A549 (cell line): ENCODE data around the gene IPPK. TPM values are rescaled to one million over a fixed set of nuclear protein-coding genes. Genes with fewer than 3 reads are reported as not detected.

Experiments used
- ATAC-seq, 2 experiments: fragments of 200-7000 bp in 1 of 2; fragments of >200 bp in 1 of 2; cut with Nextera tagmentation in 1 of 2; cut with Tn5 transposase in 1 of 2; 3 replicates each; pipeline versions ENCODE4 v1.8.0 to v1.9.1; 2018 to 2020; ENCODE audit warnings: mild to moderate bottlenecking in 1 of 2, moderate library complexity in 1 of 2
- CTCF ChIA-PET: fragments of 300-600 bp; sonication (Branson Sonifier 250); formaldehyde crosslinking; extraction: SDS; loops from one replicate; lab custom pipeline; 2021; ENCODE audit warnings: antibody characterized with exemption, inconsistent platforms; lab: Yijun Ruan, JAX
- POLR2A ChIA-PET: fragments of 350-600 bp; formaldehyde crosslinking; extraction: SDS; loops from one replicate; lab custom pipeline; 2021; ENCODE audit warnings: antibody characterized with exemption, inconsistent platforms; lab: Yijun Ruan, JAX
- DNase-seq, 2 experiments: peaks; one replicate each; pipeline versions ENCODE4 v3.0.0 to v3.0.0-alpha.2; 2011 to 2016; ENCODE audit warnings: low read depth in 1 of 2, low spot score in 1 of 2
- FAIRE-seq: peaks from 2 replicates; lab custom pipeline; 2011; peaks lifted over from hg19 to GRCh38; lab: Jason Lieb, UNC
- H3K27ac ChIP-seq, 2 experiments: fragments of >200 bp; sonication (Bioruptor Twin); formaldehyde crosslinking; 3 replicates each; pipeline ENCODE4 v1.5.1; 2016 to 2017
- H3K4me1 ChIP-seq: fragments of >200 bp; sonication (Bioruptor Twin); formaldehyde crosslinking; 3 replicates; pipeline ENCODE4 v1.6.1; 2016
- H3K4me2 ChIP-seq: fragments of >200 bp; sonication (Bioruptor Twin); formaldehyde crosslinking; 3 replicates; pipeline ENCODE4 v1.6.1; 2016
- H3K4me3 ChIP-seq: fragments of >200 bp; sonication (Bioruptor Twin); formaldehyde crosslinking; 3 replicates; pipeline ENCODE4 v1.5.1; 2016
- H3K9me3 ChIP-seq: fragments of >200 bp; sonication (Bioruptor Twin); formaldehyde crosslinking; 3 replicates; pipeline ENCODE4 v1.6.1; 2016
- CHD4 ChIP-seq: fragments of 200-600 bp; sonication (generic); IDR thresholded peaks from 2 replicates; pipeline ENCODE4 v1.6.1; 2016; ENCODE audit warnings: antibody characterized with exemption, mild to moderate bottlenecking, borderline replicate concordance
- E2F6 ChIP-seq: IDR thresholded peaks from 2 replicates; pipeline ENCODE4 v1.6.1; 2012; ENCODE audit warnings: low read depth, borderline replicate concordance
- ELK1 ChIP-seq: fragments of 150-350 bp; IDR thresholded peaks from 2 replicates; pipeline ENCODE4 v1.6.1; 2014; ENCODE audit warnings: low read depth, mild to moderate bottlenecking, low read length
- FOSB ChIP-seq: fragments of 250-450 bp; sonication (Bioruptor Pico); IDR thresholded peaks from 2 replicates; pipeline ENCODE4 v1.5.0; 2020; ENCODE audit warnings: mild to moderate bottlenecking, moderate library complexity
- HDAC2 ChIP-seq: fragments of 200-600 bp; sonication (generic); IDR thresholded peaks from 2 replicates; pipeline ENCODE4 v1.6.1; 2016
- HEYL ChIP-seq: fragments of 250-450 bp; sonication (Bioruptor Pico); IDR thresholded peaks from 2 replicates; pipeline ENCODE4 v1.8.0; 2021; ENCODE audit warnings: mild to moderate bottlenecking, moderate library complexity
- HOXB5 ChIP-seq: fragments of 250-450 bp; sonication (Bioruptor Pico); IDR thresholded peaks from 2 replicates; pipeline ENCODE4 v1.5.0; 2020; ENCODE audit warnings: mild to moderate bottlenecking, moderate library complexity
- KDM1A ChIP-seq: fragments of 200-600 bp; sonication (generic); IDR thresholded peaks from 2 replicates; pipeline ENCODE4 v1.6.1; 2016; ENCODE audit warnings: low read depth, mild to moderate bottlenecking
- MYC ChIP-seq: IDR thresholded peaks from 2 replicates; pipeline ENCODE4 v1.6.1; 2012; ENCODE audit warnings: mild to moderate bottlenecking, inconsistent platforms, low read length, improper control_type of control experiment, borderline replicate concordance
- NFE2L2 ChIP-seq: fragments of 150-350 bp; conservative IDR thresholded peaks from 2 replicates; pipeline ENCODE4 v1.6.1; 2014; ENCODE audit warnings: low read length
- NPAS2 ChIP-seq: fragments of 250-450 bp; sonication (Bioruptor Pico); IDR thresholded peaks from 2 replicates; pipeline ENCODE4 v1.8.0; 2022; ENCODE audit warnings: mild to moderate bottlenecking, moderate library complexity, borderline replicate concordance
- NR3C1 ChIP-seq: fragments of >200 bp; sonication (Bioruptor Twin); formaldehyde crosslinking; IDR thresholded peaks from 3 replicates; pipeline ENCODE4 v1.6.1; 2017
- POLR2A ChIP-seq: IDR thresholded peaks from 2 replicates; pipeline ENCODE4 v1.6.1; 2012; ENCODE audit warnings: mild to moderate bottlenecking, low read length
- RCOR1 ChIP-seq: fragments of 150-350 bp; IDR thresholded peaks from 2 replicates; pipeline ENCODE4 v1.6.1; 2014; ENCODE audit warnings: antibody characterized with exemption, low read length, low read depth
- REST ChIP-seq: fragments of 200-600 bp; sonication (generic); IDR thresholded peaks from 2 replicates; pipeline ENCODE4 v1.6.1; 2016; ENCODE audit warnings: antibody characterized with exemption, mild to moderate bottlenecking, moderate library complexity
- SREBF2 ChIP-seq: fragments of 450-650 bp; IDR thresholded peaks from 2 replicates; pipeline ENCODE4 v1.6.1; 2014; ENCODE audit warnings: mild to moderate bottlenecking, moderate library complexity
- TP53 ChIP-seq: fragments of 250-450 bp; sonication (Bioruptor Pico); IDR thresholded peaks from 2 replicates; pipeline ENCODE4 v1.5.0; 2021; ENCODE audit warnings: mild to moderate bottlenecking, moderate library complexity
- ZFP36 ChIP-seq: fragments of 450-650 bp; IDR thresholded peaks from 2 replicates; pipeline ENCODE4 v1.6.1; 2014; ENCODE audit warnings: borderline replicate concordance; ENCODE audit not compliant: partially characterized antibody
- WGBS: methylation state at CpG from one replicate; pipeline ENCODE4 v1.1.6; 2017; ENCODE audit errors: missing lambda C conversion rate; 5-methylcytosine and 5-hydroxymethylcytosine counted together
- polyA plus RNA-seq, 4 experiments: library from polyadenylated mRNA; depleted of rRNA in 3 of 4; stranded (reverse); fragments of >200 nt; fragmentation: RNase III in 1 of 4; extraction: RNeasy Plus Mini Kit Qiagen cat#74134 plus additional on column Dnase treatment in 1 of 4; gene quantifications; 2 replicates in 3 of 4; 3 replicates in 1 of 4; pipeline ENCODE4 v1.2.3, GENCODE V29; 2011 to 2017
- TF ChIP-seq, protein P1 (sequence below): fragments of 250-450 bp; sonication (Bioruptor Pico); IDR thresholded peaks from 2 replicates; pipeline ENCODE4 v1.5.0; 2020; ENCODE audit warnings: low read depth, mild to moderate bottlenecking, moderate library complexity
- TF ChIP-seq, protein P2 (sequence below): IDR thresholded peaks from 2 replicates; pipeline ENCODE4 v1.6.1; 2012

IPPK gene
- polyA plus RNA-seq, 2 of the 4 experiments (the other 2 are of a cell fraction): 12.2 to 20.0 TPM

DNA sequence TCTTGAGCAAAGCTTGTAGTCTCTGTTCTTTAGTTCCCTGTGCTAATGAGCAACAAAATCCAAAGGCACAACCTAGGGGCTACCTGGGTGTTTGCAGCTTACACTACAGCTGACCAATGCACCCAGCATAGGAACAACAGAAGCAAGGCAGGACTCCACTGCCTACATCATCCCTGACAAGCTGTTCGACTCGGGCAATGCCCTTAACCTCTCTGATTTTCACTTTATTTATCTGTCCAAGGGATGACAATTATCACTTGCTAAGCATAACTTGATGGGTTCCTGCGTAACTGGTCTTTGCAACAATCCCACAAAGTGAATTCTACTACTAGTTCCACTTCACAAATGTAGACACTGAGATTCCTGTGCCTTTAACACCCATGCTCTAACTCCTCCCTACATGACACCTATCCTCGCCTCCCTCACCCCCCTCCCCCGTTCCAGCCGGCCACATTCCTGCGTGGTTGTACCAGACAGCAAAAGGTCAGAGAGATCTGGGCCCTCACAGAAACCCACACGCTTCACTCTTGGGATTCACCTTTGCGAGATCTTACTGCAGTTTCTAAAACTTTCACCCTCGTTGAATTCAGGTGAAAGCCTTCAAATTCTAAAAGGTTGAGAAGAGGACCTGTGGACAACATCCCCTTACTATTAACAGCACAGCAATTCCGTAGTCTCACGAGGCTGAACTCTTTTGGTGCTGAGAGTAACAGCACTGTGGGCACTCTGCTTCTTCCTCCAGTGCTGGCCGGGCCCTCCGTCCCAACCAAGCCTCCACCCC lies 995 bp downstream of the IPPK start:
- WGBS: 20% methylated on average over 13 of the region's 14 CpGs
- POLR2A ChIA-PET: no interaction called here
- ATAC-seq (peak; percentile 49 to 52; a peak in 5 of 6 replicates), FAIRE-seq (no peak), DNase-seq (peak; percentile 50 to 79)
- Histone ChIP-seq H3K4me3 (peak overlapping the region; percentile 76), H3K9me3 (no peaks in the 10 kb centered on the region), H3K27ac (peak overlapping the region; percentile 78 to 93), H3K4me1 (peaks cover 15% of the 10 kb centered on the region), H3K4me2 (peak overlapping the region; percentile 91)
- TF ChIP-seq, protein P1, sequence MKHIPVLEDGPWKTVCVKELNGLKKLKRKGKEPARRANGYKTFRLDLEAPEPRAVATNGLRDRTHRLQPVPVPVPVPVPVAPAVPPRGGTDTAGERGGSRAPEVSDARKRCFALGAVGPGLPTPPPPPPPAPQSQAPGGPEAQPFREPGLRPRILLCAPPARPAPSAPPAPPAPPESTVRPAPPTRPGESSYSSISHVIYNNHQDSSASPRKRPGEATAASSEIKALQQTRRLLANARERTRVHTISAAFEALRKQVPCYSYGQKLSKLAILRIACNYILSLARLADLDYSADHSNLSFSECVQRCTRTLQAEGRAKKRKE (CRISPR knock-in tag): no peak
- TF ChIP-seq, protein P2, sequence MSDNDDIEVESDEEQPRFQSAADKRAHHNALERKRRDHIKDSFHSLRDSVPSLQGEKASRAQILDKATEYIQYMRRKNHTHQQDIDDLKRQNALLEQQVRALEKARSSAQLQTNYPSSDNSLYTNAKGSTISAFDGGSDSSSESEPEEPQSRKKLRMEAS: 0 out of 2 replicates have a peak, but pooled peaks have one; percentile 30
- peak; percentile 45 for TF ChIP-seq ZFP36
- peak; percentile 62; the same call in 1 of the 2 replicates for TF ChIP-seq FOSB (CRISPR knock-in tag)
- CTCF ChIA-PET: no interaction called here

GRCh38 chr9:92666912-92667532 lies 2.9 kb downstream of the IPPK start:
- Histone ChIP-seq H3K4me1 (peaks cover 15% of the 10 kb centered on the region), H3K4me3 (no peak overlapping the region), H3K9me3 (no peaks in the 10 kb centered on the region), H3K4me2 (no peak overlapping the region), H3K27ac (no peak overlapping the region)
- DNase-seq: no peak
- CTCF ChIA-PET: interaction anchor here (1.0 kb wide), 1 partner anchor 51 kb away, joined by 4 read pairs; no protein-coding TSS in a partner anchor
- 80% methylated on average over 8 of the region's 8 CpGs for WGBS
- FAIRE-seq: no peak
- no peak for ATAC-seq
- POLR2A ChIA-PET: no interaction called here
- no peak for TF ChIP-seq SREBF2
- TF ChIP-seq HOXB5: no peak
- no peak for TF ChIP-seq NR3C1
- TF ChIP-seq KDM1A: no peak
- TF ChIP-seq MYC: no peak
- no peak for TF ChIP-seq NPAS2 (CRISPR knock-in tag)
- TF ChIP-seq FOSB (CRISPR knock-in tag): no peak
- TF ChIP-seq RCOR1: no peak
- TF ChIP-seq HEYL (CRISPR knock-in tag): no peak
- TF ChIP-seq REST: no peak
- TF ChIP-seq ELK1: no peak
- TF ChIP-seq CHD4: no peak
- TF ChIP-seq POLR2A: no peak
- TF ChIP-seq TP53 (CRISPR knock-in tag): no peak
- no peak for TF ChIP-seq E2F6
- no peak for TF ChIP-seq HDAC2
- no peak for TF ChIP-seq NFE2L2
